T-cell (primary cell): ENCODE measurements around the gene ADAM12. TPM values are rescaled to one million over a fixed set of nuclear protein-coding genes. Genes with fewer than 3 reads are reported as not detected.

Source experiments
- ATAC-seq, 4 experiments: fragments of 200-7000 bp in 3 of 4; fragments of 150-1000 bp in 1 of 4; cut with Tn5 transposase; replicated peaks in 1 of 4; 1 replicate in 3 of 4; 2 replicates in 1 of 4; pipeline ENCODE4 v1.10.0; 2021; ENCODE audit warnings: moderate library complexity in 3 of 4, mild to moderate bottlenecking in 2 of 4, moderate number of reproducible peaks in 1 of 4
- CTCF ChIA-PET, 2 donors: fragments of 300-600 bp; sonication (Branson Sonifier 250); formaldehyde crosslinking; loops; one replicate each; lab custom pipeline; 2022; ENCODE audit warnings: antibody characterized with exemption in 2 of 2; lab: Charles Lee
- POLR2A ChIA-PET, 2 donors: fragments of 300-600 bp; sonication (Branson Sonifier 250); formaldehyde crosslinking; loops; one replicate each; lab custom pipeline; 2022; ENCODE audit warnings: antibody characterized with exemption in 2 of 2; lab: Charles Lee
- DNase-seq, 35 experiments: peaks; one replicate each; pipeline versions ENCODE4 v3.0.0 to v3.0.0-alpha.2; 2013 to 2023
- H3K27ac ChIP-seq: one replicate; pipeline ENCODE4 v1.5.1; 2013; ENCODE audit warnings: low read length
- H3K27me3 ChIP-seq, 2 experiments: replicated peaks in 1 of 2; 1 replicate in 1 of 2; 2 replicates in 1 of 2; pipeline versions ENCODE4 v1.6.1 to v1.7.0; 2013; ENCODE audit warnings: low read length in 1 of 2, mixed read lengths in 1 of 2; ENCODE audit not compliant: control insufficient read depth in 2 of 2, insufficient read depth in 2 of 2; ENCODE audit errors: extremely low read depth in 1 of 2
- H3K36me3 ChIP-seq, 2 donors: 1 replicate in 1 of 2; 2 replicates in 1 of 2; pipeline versions ENCODE4 v1.6.1 to v1.7.0; 2013; ENCODE audit warnings: low read length in 1 of 2; ENCODE audit not compliant: control insufficient read depth in 2 of 2, insufficient read depth in 1 of 2; ENCODE audit errors: extremely low read depth in 1 of 2
- H3K4me1 ChIP-seq, 2 experiments: 1 replicate in 1 of 2; 2 replicates in 1 of 2; pipeline versions ENCODE4 v1.6.1 to v1.7.0; 2013; ENCODE audit warnings: low read length in 2 of 2, mixed read lengths in 1 of 2; ENCODE audit not compliant: insufficient read depth in 2 of 2, control insufficient read depth in 1 of 2; ENCODE audit errors: extremely low read depth in 1 of 2
- H3K4me3 ChIP-seq, 2 donors: 1 replicate in 1 of 2; 2 replicates in 1 of 2; pipeline versions ENCODE4 v1.5.1 to v1.7.0; 2013; ENCODE audit warnings: mild to moderate bottlenecking in 2 of 2, low read length in 1 of 2, moderate library complexity in 1 of 2; ENCODE audit not compliant: control insufficient read depth in 1 of 2; ENCODE audit errors: extremely low read depth in 1 of 2
- H3K9me3 ChIP-seq: 2 replicates; pipeline ENCODE4 v1.7.0; 2013
- H3K27ac Mint-ChIP-seq, 2 donors: one replicate each; pipeline ENCODE4 v1.8.0; 2020 to 2021; ENCODE audit warnings: mild to moderate bottlenecking in 2 of 2, mixed read lengths in 2 of 2
- H3K27me3 Mint-ChIP-seq, 2 donors: one replicate each; pipeline ENCODE4 v1.8.0; 2021 to 2022; ENCODE audit warnings: mixed read lengths in 2 of 2
- H3K36me3 Mint-ChIP-seq: one replicate; pipeline ENCODE4 v1.8.0; 2021; ENCODE audit warnings: mixed read lengths
- H3K4me1 Mint-ChIP-seq, 3 donors: one replicate each; pipeline ENCODE4 v1.8.0; 2020 to 2022; ENCODE audit warnings: mixed read lengths in 3 of 3, mild to moderate bottlenecking in 1 of 3
- H3K4me3 Mint-ChIP-seq, 3 donors: one replicate each; pipeline ENCODE4 v1.8.0; 2020 to 2022; ENCODE audit warnings: mild to moderate bottlenecking in 3 of 3, mixed read lengths in 3 of 3, moderate library complexity in 3 of 3
- H3K9me3 Mint-ChIP-seq, 3 donors: one replicate each; pipeline ENCODE4 v1.8.0; 2020 to 2022; ENCODE audit warnings: mixed read lengths in 3 of 3
- WGBS: methylation state at CpG from one replicate; pipeline ENCODE4 v1.1.5; 2013; ENCODE audit warnings: missing lambda C conversion rate; ENCODE audit not compliant: insufficient coverage; 5-methylcytosine and 5-hydroxymethylcytosine counted together
- total RNA-seq, 35 experiments: library from RNA in 6 of 35; stranded (reverse) in 6 of 35; fragments of 120-200 nt in 1 of 35; gene quantifications; one replicate each; pipeline versions ENCODE4 v1.2.1 to v1.2.4 and lab custom pipeline; 2013 to 2026

Gene ADAM12
- total RNA-seq, 5 donors from 2014 or later (not counting 1 experiment from before 2014, with no cell fraction given): 0.35 to 5.7 (median 1.2) TPM

- WGBS: 51% methylated on average over 3 of the region's 9 CpGs
- Histone ChIP-seq H3K27ac (no peak overlapping the region), H3K27me3 (peaks cover 9 to 22% of the 10 kb centered on the region in 2 experiments), H3K4me3 (no peak overlapping the region), H3K4me1 (peaks cover 0 to 2% of the 10 kb centered on the region in 2 experiments), H3K9me3 (no peaks in the 10 kb centered on the region), H3K36me3 (no peaks in the 10 kb centered on the region)
- no peak overlapping the region for H3K27ac Mint-ChIP-seq
- no peak overlapping the region for H3K4me3 Mint-ChIP-seq
- no peaks in the 10 kb centered on the region for H3K36me3 Mint-ChIP-seq
- POLR2A ChIA-PET: no interaction called here
- no peak for ATAC-seq
- DNase-seq: no peak
- H3K9me3 Mint-ChIP-seq: peaks cover 6% of the 10 kb centered on the region in 3 donors
- H3K4me1 Mint-ChIP-seq: peaks cover 0 to 14% (median 3%) of the 10 kb centered on the region in 3 donors
- H3K27me3 Mint-ChIP-seq: peaks cover 23 to 26% of the 10 kb centered on the region in 2 donors
- CTCF ChIA-PET: no interaction called here
These were observed 3.1 kb upstream of the ADAM12 start for GRCh38 chr10:126391192-126391885.

- Mint-ChIP-seq H3K27me3 (peaks cover 33 to 36% of the 10 kb centered on the region in 2 donors), H3K27ac (no peak overlapping the region), H3K36me3 (no peaks in the 10 kb centered on the region), H3K9me3 (peaks cover under 1 to 10% (median 3%) of the 10 kb centered on the region in 3 donors), H3K4me3 (no peak overlapping the region), H3K4me1 (peaks cover 0 to 17% (median 3%) of the 10 kb centered on the region in 3 donors)
- DNase-seq (peak in 1 of 35 experiments; percentile 25), ATAC-seq (peak in 1 of 4 experiments; percentile 44)
- Histone ChIP-seq H3K9me3 (no peaks in the 10 kb centered on the region), H3K4me1 (peaks cover 0 to 2% of the 10 kb centered on the region in 2 experiments), H3K27me3 (peaks cover 12 to 22% of the 10 kb centered on the region in 2 experiments), H3K36me3 (no peaks in the 10 kb centered on the region), H3K4me3 (no peak overlapping the region), H3K27ac (peak overlapping the region; percentile 15)
- CTCF ChIA-PET: no interaction called here
- POLR2A ChIA-PET: no interaction called here
- WGBS: no CpG with 5 or more reads among the region's 4 CpGs
These were observed 2.0 kb upstream of the ADAM12 start for GRCh38 chr10:126390324-126390723.

GRCh38 chr10:126387041-126387921 is 996 bp downstream of the ADAM12 start:
- Mint-ChIP-seq H3K27me3 (peaks cover 41% of the 10 kb centered on the region in 2 donors), H3K4me3 (peak overlapping the region; percentile 59 to 72 (median 68)), H3K36me3 (no peaks in the 10 kb centered on the region), H3K9me3 (peaks cover 0 to 11% (median 6%) of the 10 kb centered on the region in 3 donors), H3K4me1 (peaks cover 0 to 17% (median 3%) of the 10 kb centered on the region in 3 donors), H3K27ac (peak overlapping the region in 1 of 2 donors; percentile 84)
- peak in 2 of 4 experiments; percentile 31 to 32 for ATAC-seq
- ChIA-PET POLR2A (no interaction called here), CTCF (no interaction called here)
- Histone ChIP-seq H3K27me3 (peaks cover 12 to 22% of the 10 kb centered on the region in 2 experiments), H3K4me3 (peak overlapping the region in 1 of 2 donors; percentile 40), H3K9me3 (no peaks in the 10 kb centered on the region), H3K4me1 (peaks cover 0 to 2% of the 10 kb centered on the region in 2 experiments), H3K27ac (no peak overlapping the region), H3K36me3 (no peaks in the 10 kb centered on the region)
- DNase-seq: peak in 20 of 35 experiments; percentile 5 to 45 (median 16)
- WGBS: 5% methylated on average over 44 of the region's 50 CpGs

- CTCF ChIA-PET: no interaction called here
- Histone ChIP-seq H3K36me3 (no peaks in the 10 kb centered on the region), H3K4me1 (peaks cover 0 to 2% of the 10 kb centered on the region in 2 experiments), H3K9me3 (no peaks in the 10 kb centered on the region), H3K4me3 (no peak overlapping the region), H3K27ac (no peak overlapping the region), H3K27me3 (peaks cover 3 to 19% of the 10 kb centered on the region in 2 experiments)
- 89% methylated on average over 1 of the region's 5 CpGs for WGBS
- ATAC-seq (no peak), DNase-seq (no peak)
- no peak overlapping the region for H3K27ac Mint-ChIP-seq
- H3K27me3 Mint-ChIP-seq: peaks cover 30 to 33% of the 10 kb centered on the region in 2 donors
- peaks cover 0 to 6% (median 4%) of the 10 kb centered on the region in 3 donors for H3K9me3 Mint-ChIP-seq
- POLR2A ChIA-PET: no interaction called here
- H3K4me1 Mint-ChIP-seq: peaks cover 0 to 10% (median 3%) of the 10 kb centered on the region in 3 donors
- no peak overlapping the region for H3K4me3 Mint-ChIP-seq
- no peaks in the 10 kb centered on the region for H3K36me3 Mint-ChIP-seq
These were observed 3.9 kb downstream of the ADAM12 start for GRCh38 chr10:126384269-126384873.

GRCh38 chr10:126380352-126381076 is 7.8 kb downstream of the ADAM12 start:
- Mint-ChIP-seq H3K27ac (no peak overlapping the region), H3K4me3 (no peak overlapping the region), H3K36me3 (no peaks in the 10 kb centered on the region), H3K27me3 (peaks cover 6 to 9% of the 10 kb centered on the region in 2 donors), H3K4me1 (no peaks in the 10 kb centered on the region), H3K9me3 (peaks cover 0 to 3% (median 2%) of the 10 kb centered on the region in 3 donors)
- DNase-seq (no peak), ATAC-seq (no peak)
- Histone ChIP-seq H3K36me3 (no peaks in the 10 kb centered on the region), H3K27me3 (no peaks in the 10 kb centered on the region), H3K9me3 (no peaks in the 10 kb centered on the region), H3K4me1 (no peaks in the 10 kb centered on the region), H3K4me3 (no peak overlapping the region), H3K27ac (no peak overlapping the region)
- POLR2A ChIA-PET: no interaction called here
- 60% methylated on average over 1 of the region's 7 CpGs for WGBS
- CTCF ChIA-PET: no interaction called here
